ENCODE results near the gene OSBPL8.

- TF ChIP-seq CTCF (conservative IDR thresholded peaks at IDR 0.05 in 1 of 2, IDR thresholded peaks at IDR 0.05 in 1 of 2; ENCODE audit: low read depth in 1 of 2, low read length in 2 of 2) (no peak), EZH2 (IDR thresholded peaks at IDR 0.05; ENCODE audit: low read length, missing control alignments) (no peak)
These were observed 40.9 kb downstream of the OSBPL8 start for GRCh38 chr12:76518699-76519098.
